Right lobe of liver (tissue), 6 donors: ENCODE data around the gene C19orf85. TPM values are rescaled to one million over a fixed set of nuclear protein-coding genes. Genes with fewer than 3 reads are reported as not detected.
"Not testable (repeated sequence)": the region's sequence is repeated elsewhere in the genome, so short reads cannot be mapped to it uniquely, and the experiment has no call there.

ENCODE experiments used
- ATAC-seq, 4 donors: fragments of 200-7000 bp; cut with Tn5 transposase; one replicate each; pipeline ENCODE4 v1.9.1; 2020; ENCODE audit warnings: mild to moderate bottlenecking in 4 of 4, moderate library complexity in 4 of 4
- DNase-seq, 3 donors: peaks; one replicate each; pipeline ENCODE4 v3.0.0-alpha.2; 2020
- H3K27ac ChIP-seq, 3 donors: fragments of 200-600 bp; one replicate each; pipeline ENCODE4 v1.8.0; 2022
- H3K27me3 ChIP-seq, 2 donors: fragments of 200-600 bp; one replicate each; pipeline ENCODE4 v1.8.0; 2022
- H3K36me3 ChIP-seq, 4 donors: fragments of 200-600 bp; sonication (generic) in 1 of 4; one replicate each; pipeline versions ENCODE4 v1.5.1 to v1.8.0; 2017 to 2022; ENCODE audit warnings: control low read depth in 1 of 4
- H3K4me1 ChIP-seq, 4 donors: fragments of 200-600 bp; sonication (generic) in 1 of 4; one replicate each; pipeline versions ENCODE4 v1.5.1 to v1.8.0; 2017 to 2022; ENCODE audit warnings: control low read depth in 1 of 4
- H3K4me3 ChIP-seq, 3 donors: fragments of 200-600 bp; one replicate each; pipeline ENCODE4 v1.8.0; 2022
- H3K9me3 ChIP-seq, 4 donors: fragments of 200-600 bp; sonication (generic) in 1 of 4; one replicate each; pipeline versions ENCODE4 v1.5.1 to v1.8.0; 2017 to 2022; ENCODE audit warnings: control low read depth in 1 of 4
- CTCF ChIP-seq, 4 donors: fragments of 200-600 bp in 3 of 4; fragments of 450-650 bp in 1 of 4; IDR thresholded peaks; one replicate each; pipeline versions ENCODE4 v1.5.1 to v1.8.0; 2016 to 2022; ENCODE audit warnings: antibody characterized with exemption in 4 of 4, mild to moderate bottlenecking in 2 of 4
- POLR2A ChIP-seq: fragments of 450-650 bp; IDR thresholded peaks from one replicate; pipeline ENCODE4 v1.6.1; 2017; ENCODE audit warnings: antibody characterized with exemption, mild to moderate bottlenecking
- WGBS: methylation state at CpG from one replicate; pipeline ENCODE4 v1.1.6; 2018; ENCODE audit warnings: low coverage, low lambda C conversion rate; ENCODE audit not compliant: insufficient coverage; ENCODE audit errors: missing lambda C conversion rate; 5-methylcytosine and 5-hydroxymethylcytosine counted together
- intact Hi-C, 2 donors: fragments of 100-400 bp; cut with DNase I; formaldehyde crosslinking; loops; one replicate each; pipeline versions ENCODE4 v1.11.2 to v1.14.1; 2022
- total RNA-seq, 6 experiments: library from RNA; depleted of rRNA in 2 of 6; stranded (reverse); fragments of >200 nt in 2 of 6; fragmentation: NEBNext Ultra II Directional in 3 of 6; extraction: Animal tissue kit (Norgen Biotek cat#: 25700) in 3 of 6; gene quantifications; one replicate each; pipeline versions ENCODE4 v1.1.0 to v1.2.4, GENCODE V29; 2016 to 2023
- donor health status: DM: no; HTN: yes; CAD: no.
- donor health status: DM: no; HTN: no; CAD: no.
- donor health status: DM: no; HTN: no; CAD: no.
- donor health status: DM: no; HTN: yes; CAD: no.
- donor health status: DM: no; HTN: yes; CAD: no.

Gene C19orf85
- total RNA-seq, 6 experiments from 2014 or later: not detected

- Histone ChIP-seq H3K4me1 (no peaks in the 10 kb centered on the region), H3K36me3 (peaks cover 0 to 10% (median 0%) of the 10 kb centered on the region in 4 donors), H3K27ac (no peak overlapping the region), H3K27me3 (no peaks in the 10 kb centered on the region), H3K9me3 (no peaks in the 10 kb centered on the region), H3K4me3 (no peak overlapping the region)
- no peak for DNase-seq
- 14% methylated on average over 9 of the region's 34 CpGs for WGBS
- ATAC-seq: peak; percentile 60 to 71 (median 62)
- TF ChIP-seq POLR2A: no peak
- TF ChIP-seq CTCF (IDR thresholded peaks at IDR 0.05): peak in 1 of 4 donors; percentile 7
- intact Hi-C loops: no loop called here
Measured at GRCh38 chr19:55452749-55453346, 11.7 kb downstream of the C19orf85 start.

- 3% methylated on average over 6 of the region's 57 CpGs for whole genome bisulfite sequencing
- no peak overlapping the region for H3K27ac ChIP-seq
- no peaks in the 10 kb centered on the region for H3K4me1 ChIP-seq
- H3K36me3 ChIP-seq: peaks cover 0 to 10% (median 0%) of the 10 kb centered on the region in 4 donors
- no peak for ATAC-seq
- intact Hi-C loops: no loop called here
- no peak for DNase-seq
- H3K4me3 ChIP-seq: no peak overlapping the region
- H3K9me3 ChIP-seq: no peaks in the 10 kb centered on the region
- no peak for TF ChIP-seq POLR2A
- TF ChIP-seq CTCF (IDR thresholded peaks at IDR 0.05): no peak
- no peaks in the 10 kb centered on the region for H3K27me3 ChIP-seq
Measured at GRCh38 chr19:55451965-55452748, 12.4 kb downstream of the C19orf85 start.

GRCh38 chr19:55451163-55451964, 13.2 kb downstream of the C19orf85 start:
- Histone ChIP-seq H3K36me3 (peaks cover 0 to 10% (median 0%) of the 10 kb centered on the region in 4 donors), H3K9me3 (no peaks in the 10 kb centered on the region), H3K27me3 (no peaks in the 10 kb centered on the region), H3K4me1 (no peaks in the 10 kb centered on the region), H3K4me3 (no peak overlapping the region), H3K27ac (no peak overlapping the region)
- intact Hi-C loops: no loop called here
- WGBS: under 1% methylated on average over 24 of the region's 80 CpGs
- DNase-seq (peak in 1 of 3 donors; percentile 44), ATAC-seq (no peak)
- TF ChIP-seq CTCF (IDR thresholded peaks at IDR 0.05): no peak
- no peak for TF ChIP-seq POLR2A

- no peak for TF ChIP-seq POLR2A
- Histone ChIP-seq H3K9me3 (no peaks in the 10 kb centered on the region), H3K4me1 (no peaks in the 10 kb centered on the region), H3K27ac (no peak overlapping the region), H3K4me3 (no peak overlapping the region), H3K27me3 (no peaks in the 10 kb centered on the region), H3K36me3 (no peaks in the 10 kb centered on the region)
- DNase-seq: peak in 1 of 3 donors; percentile 31
- intact Hi-C loops: no loop called here
- ATAC-seq: no peak
- 16% methylated on average over 11 of the region's 16 CpGs for WGBS
Measured at GRCh38 chr19:55449469-55449868, 15.1 kb downstream of the C19orf85 start.

GRCh38 chr19:55448175-55448490, 16.4 kb downstream of the C19orf85 start:
- H3K27ac ChIP-seq, DNase-seq, H3K4me3 ChIP-seq, H3K27me3 ChIP-seq, ATAC-seq, H3K4me1 ChIP-seq, intact Hi-C loops, H3K9me3 ChIP-seq, H3K36me3 ChIP-seq: not testable (repeated sequence)
- 89% methylated on average over 5 of the region's 5 CpGs for WGBS
